Neural crest cell (in vitro differentiated cells): ENCODE measurements around the gene RHEBL1. TPM values are rescaled to one million over a fixed set of nuclear protein-coding genes. Genes with fewer than 3 reads are reported as not detected.
A peak's percentile ranks its signal among the peaks of the same experiment; 100 is the strongest.

Experiments used
- DNase-seq: peaks from one replicate; pipeline ENCODE4 v3.0.0; 2021; ENCODE audit warnings: low read depth, mixed read lengths, low spot score
- H3K27ac Mint-ChIP-seq: one replicate; pipeline ENCODE4 v1.8.0; 2021; ENCODE audit warnings: mild to moderate bottlenecking, mixed read lengths; ENCODE audit not compliant: unreplicated experiment
- H3K27me3 Mint-ChIP-seq: 2 replicates; pipeline ENCODE4 v1.8.0; 2021; ENCODE audit warnings: low read depth, mild to moderate bottlenecking, mixed read lengths
- H3K36me3 Mint-ChIP-seq: 2 replicates; pipeline ENCODE4 v1.8.0; 2021; ENCODE audit warnings: low read depth, mild to moderate bottlenecking, mixed read lengths
- H3K4me1 Mint-ChIP-seq: 2 replicates; pipeline ENCODE4 v1.8.0; 2021; ENCODE audit warnings: mixed read lengths
- H3K4me3 Mint-ChIP-seq: one replicate; pipeline ENCODE4 v1.8.0; 2021; ENCODE audit warnings: mild to moderate bottlenecking, mixed read lengths
- H3K9me3 Mint-ChIP-seq: 2 replicates; pipeline ENCODE4 v1.8.0; 2021; ENCODE audit warnings: mixed read lengths
- total RNA-seq: library from RNA; stranded (reverse); gene quantifications from 2 replicates; pipeline ENCODE4 v1.2.1, GENCODE V29; 2021
- TF ChIP-seq, protein P1 (sequence below): fragments of 200-600 bp; sonication (generic); conservative IDR thresholded peaks from 2 replicates; pipeline ENCODE4 v1.5.0; 2021; ENCODE audit warnings: antibody characterized with exemption, mild to moderate bottlenecking

The RHEBL1 gene
- total RNA-seq, 1 donor from 2014 or later = 2.1 TPM

DNA sequence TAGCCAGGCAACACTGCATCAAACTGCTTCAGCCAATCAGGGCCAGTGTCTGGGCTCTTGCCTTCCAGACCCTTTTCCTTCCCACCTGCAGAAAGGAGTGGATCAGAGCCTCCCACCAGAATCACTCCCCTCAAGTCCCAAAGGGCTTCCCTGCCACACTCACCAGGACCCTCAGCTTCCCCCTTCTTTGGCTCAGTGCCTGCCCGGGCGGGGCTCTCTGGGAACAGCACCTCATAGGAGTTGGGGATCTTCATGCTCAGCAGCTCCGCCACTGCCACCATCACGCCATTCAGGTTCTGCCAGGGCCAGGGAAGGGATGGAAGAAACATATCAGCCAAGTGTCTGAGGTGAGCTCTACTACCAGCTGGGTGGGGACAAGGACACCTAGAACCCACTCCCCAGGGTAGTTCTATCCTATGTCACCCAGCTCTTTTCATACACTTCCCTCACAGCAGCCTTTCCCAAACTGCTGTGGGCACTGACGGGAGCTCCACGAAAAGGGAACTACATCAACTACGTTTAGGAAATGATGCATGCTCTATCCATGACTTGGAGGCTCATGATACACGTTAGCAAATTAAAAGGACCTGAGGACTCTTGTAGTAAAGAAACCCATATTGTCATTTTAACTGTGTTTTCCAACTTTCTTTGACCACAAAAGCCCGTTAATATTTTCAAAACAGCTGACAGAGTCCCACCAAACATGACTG lies 41.8 kb downstream of the RHEBL1 start:
- peaks cover 6% of the 10 kb centered on the region for H3K36me3 Mint-ChIP-seq
- no peak overlapping the region for H3K27ac Mint-ChIP-seq
- peak overlapping the region; percentile 38 for H3K4me3 Mint-ChIP-seq
- no peaks in the 10 kb centered on the region for H3K9me3 Mint-ChIP-seq
- H3K4me1 Mint-ChIP-seq = no peaks in the 10 kb centered on the region
- TF ChIP-seq, protein P1, sequence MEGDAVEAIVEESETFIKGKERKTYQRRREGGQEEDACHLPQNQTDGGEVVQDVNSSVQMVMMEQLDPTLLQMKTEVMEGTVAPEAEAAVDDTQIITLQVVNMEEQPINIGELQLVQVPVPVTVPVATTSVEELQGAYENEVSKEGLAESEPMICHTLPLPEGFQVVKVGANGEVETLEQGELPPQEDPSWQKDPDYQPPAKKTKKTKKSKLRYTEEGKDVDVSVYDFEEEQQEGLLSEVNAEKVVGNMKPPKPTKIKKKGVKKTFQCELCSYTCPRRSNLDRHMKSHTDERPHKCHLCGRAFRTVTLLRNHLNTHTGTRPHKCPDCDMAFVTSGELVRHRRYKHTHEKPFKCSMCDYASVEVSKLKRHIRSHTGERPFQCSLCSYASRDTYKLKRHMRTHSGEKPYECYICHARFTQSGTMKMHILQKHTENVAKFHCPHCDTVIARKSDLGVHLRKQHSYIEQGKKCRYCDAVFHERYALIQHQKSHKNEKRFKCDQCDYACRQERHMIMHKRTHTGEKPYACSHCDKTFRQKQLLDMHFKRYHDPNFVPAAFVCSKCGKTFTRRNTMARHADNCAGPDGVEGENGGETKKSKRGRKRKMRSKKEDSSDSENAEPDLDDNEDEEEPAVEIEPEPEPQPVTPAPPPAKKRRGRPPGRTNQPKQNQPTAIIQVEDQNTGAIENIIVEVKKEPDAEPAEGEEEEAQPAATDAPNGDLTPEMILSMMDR = no peak
- H3K27me3 Mint-ChIP-seq = no peaks in the 10 kb centered on the region
- no peak for DNase-seq

DNA sequence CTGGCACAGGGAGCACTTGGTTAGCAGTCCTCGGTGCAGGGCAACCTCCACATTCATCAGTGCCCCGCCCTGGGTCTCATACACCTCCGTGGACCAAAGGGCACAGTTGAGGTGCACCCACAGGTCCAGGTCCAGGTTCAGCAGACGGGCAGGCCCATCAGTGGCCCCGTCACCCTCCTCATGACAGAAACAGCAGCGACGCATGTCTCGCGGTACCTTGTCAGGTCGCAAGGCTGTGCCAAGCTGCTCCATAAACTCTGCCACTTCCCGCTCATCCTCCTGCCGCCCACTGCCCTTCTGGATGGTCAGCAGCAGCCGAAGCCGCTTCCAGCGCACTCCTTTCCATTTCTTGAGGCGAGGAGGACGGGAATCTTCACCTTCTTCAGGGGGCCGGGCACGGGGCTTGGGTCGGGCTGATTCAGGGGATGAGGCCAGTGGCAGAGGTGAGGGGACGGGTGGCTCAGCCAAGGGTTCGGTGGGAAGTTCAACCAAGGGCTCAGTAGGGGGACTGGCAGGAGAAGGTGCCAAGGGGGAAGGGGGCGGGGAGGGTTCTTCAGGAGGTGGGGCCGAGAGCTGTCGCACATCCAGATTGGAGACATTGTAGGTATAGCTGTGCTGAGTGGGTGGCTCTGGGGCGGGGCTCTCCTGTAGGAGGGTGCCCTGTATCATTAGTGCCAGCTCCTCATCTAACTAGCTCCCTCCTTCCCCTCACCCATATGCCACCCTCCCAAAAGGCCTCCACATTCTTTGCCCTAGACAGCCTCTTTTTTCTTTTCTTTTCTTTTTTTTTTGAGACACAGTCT lies 42.9 kb downstream of the RHEBL1 start:
- no peak for DNase-seq
- H3K36me3 Mint-ChIP-seq = peaks cover 6% of the 10 kb centered on the region
- no peaks in the 10 kb centered on the region for H3K9me3 Mint-ChIP-seq
- H3K4me1 Mint-ChIP-seq = no peaks in the 10 kb centered on the region
- no peaks in the 10 kb centered on the region for H3K27me3 Mint-ChIP-seq
- H3K4me3 Mint-ChIP-seq = no peak overlapping the region
- TF ChIP-seq, protein P1 = no peak
- H3K27ac Mint-ChIP-seq = peak overlapping the region; percentile 50

DNA sequence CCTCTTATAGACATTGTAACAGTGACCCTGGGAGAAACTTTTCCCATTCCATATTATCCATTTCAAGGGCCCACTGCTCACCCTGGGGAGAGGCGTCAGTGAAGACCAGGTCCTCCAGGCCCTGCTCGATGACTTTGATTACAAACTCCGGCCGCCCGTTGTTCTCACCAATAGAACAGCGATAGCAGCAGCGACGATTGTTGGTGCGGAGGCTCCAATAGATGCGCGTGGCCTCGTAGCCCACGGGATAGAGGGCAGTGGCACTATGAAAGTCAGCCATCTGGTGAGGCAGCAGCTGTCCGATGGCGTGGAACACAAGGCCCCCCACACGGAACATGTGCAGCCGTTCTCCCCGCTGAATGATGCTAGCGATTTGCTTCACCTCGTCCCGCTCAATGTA lies 43.7 kb downstream of the RHEBL1 start:
- Mint-ChIP-seq H3K9me3 (no peaks in the 10 kb centered on the region), H3K27ac (no peak overlapping the region), H3K4me1 (no peaks in the 10 kb centered on the region), H3K27me3 (no peaks in the 10 kb centered on the region), H3K36me3 (peaks cover 6% of the 10 kb centered on the region), H3K4me3 (peak overlapping the region; percentile 23)
- TF ChIP-seq, protein P1 = no peak
- DNase-seq = no peak

DNA sequence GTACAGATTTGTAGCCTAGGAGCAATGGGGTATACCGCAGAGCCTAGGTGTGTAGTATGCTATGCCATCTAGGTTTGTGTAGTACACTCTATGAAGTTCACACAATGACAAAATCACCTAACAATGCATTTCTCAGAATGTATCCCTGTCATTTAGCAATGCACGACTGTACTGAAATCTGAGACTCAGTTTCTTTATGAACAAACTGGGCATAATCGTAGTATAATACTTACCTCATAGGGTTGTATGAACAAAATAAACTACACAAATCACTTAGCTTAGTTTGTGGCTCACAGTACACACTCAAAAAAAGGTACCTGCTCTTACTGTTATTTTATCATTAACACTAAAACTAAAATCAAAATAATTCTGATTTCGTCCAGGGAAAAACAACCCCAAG lies 44.3 kb downstream of the RHEBL1 start:
- Mint-ChIP-seq H3K27me3 (no peaks in the 10 kb centered on the region), H3K27ac (no peak overlapping the region), H3K4me3 (no peak overlapping the region), H3K9me3 (no peaks in the 10 kb centered on the region), H3K4me1 (no peaks in the 10 kb centered on the region), H3K36me3 (peaks cover 6% of the 10 kb centered on the region)
- DNase-seq = no peak
- TF ChIP-seq, protein P1 = no peak

DNA sequence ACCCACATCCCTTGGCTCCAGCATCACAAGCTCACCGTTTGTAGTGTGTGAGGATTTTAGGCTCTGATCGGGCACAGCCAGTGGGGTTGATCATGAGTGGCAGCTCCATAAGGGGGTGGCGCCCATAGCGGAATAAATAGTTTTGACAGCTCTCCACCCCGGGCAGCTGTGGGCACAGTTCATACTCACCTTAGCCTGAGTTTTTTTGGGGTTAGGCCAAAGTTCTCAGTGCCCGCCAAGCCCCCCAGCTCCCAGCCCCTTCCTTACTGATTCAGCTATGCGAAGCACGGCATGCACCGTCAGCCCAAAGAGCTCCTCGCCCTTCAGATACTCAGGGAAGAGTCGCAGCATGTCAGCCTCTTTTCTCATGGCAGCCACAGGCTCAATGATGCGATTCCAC lies 45.2 kb downstream of the RHEBL1 start:
- DNase-seq = no peak
- H3K4me3 Mint-ChIP-seq = no peak overlapping the region
- H3K9me3 Mint-ChIP-seq = no peaks in the 10 kb centered on the region
- H3K27me3 Mint-ChIP-seq = no peaks in the 10 kb centered on the region
- TF ChIP-seq, protein P1 = no peak
- peaks cover 2% of the 10 kb centered on the region for H3K36me3 Mint-ChIP-seq
- H3K4me1 Mint-ChIP-seq = peaks cover 4% of the 10 kb centered on the region
- H3K27ac Mint-ChIP-seq = no peak overlapping the region
